Kidney (tissue), 14 donors: ENCODE measurements around the gene SCFD2. TPM values are rescaled to one million over a fixed set of nuclear protein-coding genes. Genes with fewer than 3 reads are reported as not detected.

Source experiments
- DNase-seq, 5 donors: peaks; one replicate each; pipeline ENCODE4 v3.0.0-alpha.2; 2013 to 2020
- FAIRE-seq: peaks from 2 replicates; lab custom pipeline; 2012; peaks lifted over from hg19 to GRCh38; lab: Jason Lieb, UNC
- H3K27ac ChIP-seq, 2 donors: one replicate each; pipeline ENCODE4 v1.7.0; 2013; ENCODE audit warnings: low read depth in 2 of 2, low read length in 2 of 2, inconsistent platforms in 1 of 2
- H3K27me3 ChIP-seq: one replicate; pipeline ENCODE4 v1.7.1; 2013; ENCODE audit warnings: low read length, inconsistent platforms; ENCODE audit not compliant: control insufficient read depth, insufficient read depth
- H3K36me3 ChIP-seq, 3 donors: one replicate each; pipeline versions ENCODE4 v1.7.0 to v1.7.1; 2013; ENCODE audit warnings: low read length in 3 of 3, control low read depth in 1 of 3, inconsistent platforms in 1 of 3; ENCODE audit not compliant: insufficient read depth in 3 of 3, control insufficient read depth in 2 of 3
- H3K4me1 ChIP-seq, 3 donors: one replicate each; pipeline versions ENCODE4 v1.7.0 to v1.7.1; 2013; ENCODE audit warnings: low read length in 3 of 3, inconsistent platforms in 1 of 3, low read depth in 1 of 3; ENCODE audit not compliant: control insufficient read depth in 2 of 3, insufficient read depth in 2 of 3
- H3K4me3 ChIP-seq, 3 donors: one replicate each; pipeline versions ENCODE4 v1.7.0 to v1.8.1; 2013; ENCODE audit warnings: low read length in 3 of 3, control low read depth in 1 of 3, inconsistent platforms in 1 of 3
- H3K9ac ChIP-seq, 3 donors: one replicate each; pipeline versions ENCODE4 v1.7.0 to v1.7.1; 2013; ENCODE audit warnings: low read length in 3 of 3, control low read depth in 1 of 3, inconsistent platforms in 1 of 3
- H3K9me3 ChIP-seq, 3 donors: one replicate each; pipeline versions ENCODE4 v1.7.0 to v1.7.1; 2013; ENCODE audit warnings: low read length in 3 of 3, control low read depth in 1 of 3, inconsistent platforms in 1 of 3; ENCODE audit not compliant: control insufficient read depth in 2 of 3, insufficient read depth in 1 of 3
- CTCF ChIP-seq: IDR thresholded peaks from 3 replicates; pipeline ENCODE4 v1.5.1; 2012; ENCODE audit warnings: mild to moderate bottlenecking, moderate library complexity, borderline replicate concordance; ENCODE audit not compliant: insufficient read depth; ENCODE audit errors: extremely low read depth
- intact Hi-C: fragments of 100-400 bp; cut with DNase I; formaldehyde crosslinking; loops from one replicate; pipeline ENCODE4 v1.11.1; 2022
- polyA plus RNA-seq: library from polyadenylated mRNA; stranded (reverse); fragments of 350-450 nt; fragmentation: Illumina TruSeq; extraction: RNeasy Lipid Tissue Mini Kit (QIAGEN cat#74804); gene quantifications from one replicate; pipeline ENCODE4 v1.2.3, GENCODE V29; 2014; ENCODE audit warnings: low read depth, low replicate concordance; ENCODE audit not compliant: insufficient read depth
- total RNA-seq: library from RNA; stranded (reverse); fragmentation: NEBNext Ultra II Directional; extraction: Animal tissue kit (Norgen Biotek cat#: 25700); gene quantifications from one replicate; pipeline ENCODE4 v1.2.1, GENCODE V29; 2021
- donor health status: control.
- donor health status: control.
- donor health status: control.
- donor health status: control.
- donor health status: control.
- donor health status: DM: yes; HTN: yes; CAD: no.
- donor health status: Normal renal cell carcinoma (clear cell type).

SCFD2 gene
- total and polyA plus RNA-seq, 2 donors from 2014 or later, result 6.1 to 20.8 TPM

- Histone ChIP-seq H3K9ac (no peak overlapping the region), H3K27ac (no peak overlapping the region), H3K4me1 (no peaks in the 10 kb centered on the region), H3K27me3 (no peaks in the 10 kb centered on the region), H3K4me3 (no peak overlapping the region), H3K36me3 (no peaks in the 10 kb centered on the region), H3K9me3 (no peaks in the 10 kb centered on the region)
- TF ChIP-seq CTCF, result no peak
- intact Hi-C loops, result no loop called here
- FAIRE-seq (no peak), DNase-seq (peak in 4 of 5 donors; percentile 41 to 81 (median 66))
Measured at GRCh38 chr4:53076374-53076958, 289.4 kb downstream of the SCFD2 start.

- FAIRE-seq (no peak), DNase-seq (no peak)
- intact Hi-C loops, result no loop called here
- H3K4me3 ChIP-seq, result no peak overlapping the region
- H3K9ac ChIP-seq, result no peak overlapping the region
- H3K27me3 ChIP-seq, result no peaks in the 10 kb centered on the region
- H3K4me1 ChIP-seq, result no peaks in the 10 kb centered on the region
- no peaks in the 10 kb centered on the region for H3K36me3 ChIP-seq
- H3K27ac ChIP-seq, result no peak overlapping the region
- no peak for TF ChIP-seq CTCF
- H3K9me3 ChIP-seq, result no peaks in the 10 kb centered on the region
Measured at GRCh38 chr4:53075162-53075785, 290.6 kb downstream of the SCFD2 start.

- no peaks in the 10 kb centered on the region for H3K36me3 ChIP-seq
- H3K27me3 ChIP-seq, result no peaks in the 10 kb centered on the region
- no peak overlapping the region for H3K27ac ChIP-seq
- H3K9ac ChIP-seq, result no peak overlapping the region
- H3K9me3 ChIP-seq, result no peaks in the 10 kb centered on the region
- no peak for FAIRE-seq
- no peak for TF ChIP-seq CTCF
- no peak overlapping the region for H3K4me3 ChIP-seq
- intact Hi-C loops, result no loop called here
- H3K4me1 ChIP-seq, result no peaks in the 10 kb centered on the region
- peak in 1 of 5 donors; percentile 22 for DNase-seq
Measured at GRCh38 chr4:53068755-53069330, 297.0 kb downstream of the SCFD2 start.
